ENCODE measurements around the gene ZFYVE19.
A peak's percentile ranks its signal among the peaks of the same experiment; 100 is the strongest.
"Not testable (repeated sequence)": the region's sequence is repeated elsewhere in the genome, so short reads cannot be mapped to it uniquely, and the experiment has no call there.

Gene ZFYVE19

DNA sequence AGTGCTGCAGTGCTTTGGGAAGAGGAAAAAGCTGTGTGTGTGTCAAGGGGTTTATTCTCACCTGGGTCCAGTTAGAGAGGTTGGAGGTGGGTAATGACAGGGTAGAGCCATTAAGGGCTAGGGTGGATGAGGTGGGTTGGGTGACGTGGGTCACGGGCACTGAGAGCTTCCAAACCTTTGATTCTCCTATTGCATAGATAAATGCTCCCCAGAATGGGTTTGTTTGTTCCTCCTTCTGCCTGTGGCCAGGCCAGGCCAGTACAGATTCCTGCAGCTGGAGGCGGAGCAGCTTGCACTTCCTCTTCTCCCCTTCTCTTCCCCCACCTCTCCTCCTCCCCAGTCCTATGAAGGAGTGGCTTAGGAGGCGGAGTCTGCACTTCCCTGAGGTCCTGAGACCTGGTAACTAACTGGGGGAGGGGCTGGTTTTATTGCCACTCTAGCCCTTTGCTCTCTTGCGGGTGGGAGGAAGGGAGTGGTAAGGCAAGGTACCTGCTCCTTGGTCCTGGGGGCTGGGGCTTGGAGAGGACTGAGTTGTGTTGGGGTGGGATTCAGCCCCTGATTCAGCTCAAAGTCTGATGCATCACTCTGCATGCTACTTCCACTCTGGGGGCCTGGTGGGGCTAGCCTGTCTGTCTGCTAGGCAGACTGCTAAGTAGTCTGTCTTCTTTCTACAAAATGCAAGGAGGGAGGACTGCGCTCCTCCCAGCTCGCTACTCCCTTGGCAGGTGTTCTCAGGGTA, 40.5 kb downstream of the ZFYVE19 start:
- no peak for DNase-seq (ENCODE audit: low read depth)

DNA sequence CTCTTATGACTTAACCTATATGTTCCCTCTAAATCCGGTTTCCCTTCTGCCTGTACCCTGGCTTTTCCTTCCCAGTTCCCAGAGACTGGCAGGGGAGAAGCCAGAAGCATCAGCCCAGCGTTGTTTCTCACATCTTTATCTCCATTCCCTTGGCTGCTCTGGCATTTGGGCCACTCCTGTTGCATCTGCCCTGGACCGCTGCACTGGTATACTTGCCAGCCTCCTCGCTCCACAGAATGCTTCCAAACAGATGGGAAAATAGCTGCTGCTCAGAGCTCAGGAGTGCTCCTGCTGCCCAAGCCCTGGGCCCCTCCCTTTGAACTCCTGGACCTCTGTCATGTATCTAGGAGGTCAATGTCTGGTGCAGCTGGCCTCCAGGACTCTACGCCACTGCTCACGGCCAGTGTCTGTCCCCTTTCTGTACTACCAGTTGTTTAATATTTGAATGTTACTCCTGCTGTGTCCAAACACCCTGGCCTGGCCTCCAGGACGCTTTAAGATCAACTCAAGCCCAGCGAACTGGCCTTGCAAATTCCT, 43.8 kb downstream of the ZFYVE19 start:
- DNase-seq (ENCODE audit: low read depth): no peak

DNA sequence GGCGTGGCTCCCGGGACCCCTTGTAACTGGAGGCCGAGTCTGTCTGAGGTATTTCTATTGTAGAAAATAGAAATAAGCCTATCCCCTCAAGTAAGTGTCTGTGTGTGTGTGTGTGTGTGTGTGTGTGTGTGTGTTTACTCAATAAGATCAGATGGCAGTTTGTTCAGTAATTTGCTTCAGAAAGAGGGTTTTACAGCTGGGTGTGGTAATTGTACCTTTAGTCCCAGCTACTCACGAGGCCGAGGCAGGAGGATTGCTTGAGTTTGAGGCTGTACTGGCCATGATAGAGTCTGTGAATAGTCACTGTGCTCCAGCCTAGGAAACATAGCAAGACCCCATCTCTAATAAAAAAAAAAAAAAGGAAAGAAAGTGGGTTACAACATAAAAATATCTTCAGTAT, 45.6 kb downstream of the ZFYVE19 start:
- DNase-seq (ENCODE audit: low read depth): no peak

DNA sequence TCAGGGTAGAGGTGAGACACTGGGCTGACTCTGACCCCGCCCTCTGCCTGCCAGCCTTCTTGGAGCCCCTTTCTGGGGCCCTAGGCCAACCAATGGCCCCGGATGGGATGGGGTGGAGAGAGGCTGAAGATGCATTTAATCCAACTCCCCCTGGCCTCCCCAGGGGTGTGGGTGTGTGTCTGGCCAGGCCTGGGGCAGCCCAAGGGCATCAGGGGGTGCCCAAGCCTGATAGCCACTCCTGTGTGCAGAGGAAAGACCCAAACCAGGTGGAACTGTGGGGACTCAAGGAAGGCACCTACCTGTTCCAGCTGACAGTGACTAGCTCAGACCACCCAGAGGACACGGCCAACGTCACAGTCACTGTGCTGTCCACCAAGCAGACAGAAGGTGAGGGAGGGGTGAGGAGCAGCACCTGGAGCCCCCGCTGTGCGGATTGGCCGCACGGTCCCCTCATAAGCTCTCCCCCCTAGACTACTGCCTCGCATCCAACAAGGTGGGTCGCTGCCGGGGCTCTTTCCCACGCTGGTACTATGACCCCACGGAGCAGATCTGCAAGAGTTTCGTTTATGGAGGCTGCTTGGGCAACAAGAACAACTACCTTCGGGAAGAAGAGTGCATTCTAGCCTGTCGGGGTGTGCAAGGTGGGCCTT, 46.5 kb downstream of the ZFYVE19 start:
- DNase-seq (ENCODE audit: low read depth): no peak

DNA sequence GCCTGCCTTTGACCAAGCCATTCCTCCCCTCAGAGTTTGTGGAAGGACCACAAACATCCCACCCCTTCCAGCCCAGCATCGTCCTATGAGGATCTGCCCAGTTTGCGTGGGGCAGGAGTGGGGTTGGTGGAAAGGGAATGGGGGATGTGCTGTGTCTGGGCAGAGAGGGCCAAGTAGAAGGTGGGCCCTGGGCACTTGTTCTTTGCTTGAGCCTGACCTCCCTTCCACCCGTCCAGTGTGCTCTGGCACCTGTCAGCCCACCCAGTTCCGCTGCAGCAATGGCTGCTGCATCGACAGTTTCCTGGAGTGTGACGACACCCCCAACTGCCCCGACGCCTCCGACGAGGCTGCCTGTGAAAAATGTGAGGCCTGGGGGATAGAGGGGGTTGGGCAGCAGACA, 47.3 kb downstream of the ZFYVE19 start:
- no peak for DNase-seq (ENCODE audit: low read depth)

DNA sequence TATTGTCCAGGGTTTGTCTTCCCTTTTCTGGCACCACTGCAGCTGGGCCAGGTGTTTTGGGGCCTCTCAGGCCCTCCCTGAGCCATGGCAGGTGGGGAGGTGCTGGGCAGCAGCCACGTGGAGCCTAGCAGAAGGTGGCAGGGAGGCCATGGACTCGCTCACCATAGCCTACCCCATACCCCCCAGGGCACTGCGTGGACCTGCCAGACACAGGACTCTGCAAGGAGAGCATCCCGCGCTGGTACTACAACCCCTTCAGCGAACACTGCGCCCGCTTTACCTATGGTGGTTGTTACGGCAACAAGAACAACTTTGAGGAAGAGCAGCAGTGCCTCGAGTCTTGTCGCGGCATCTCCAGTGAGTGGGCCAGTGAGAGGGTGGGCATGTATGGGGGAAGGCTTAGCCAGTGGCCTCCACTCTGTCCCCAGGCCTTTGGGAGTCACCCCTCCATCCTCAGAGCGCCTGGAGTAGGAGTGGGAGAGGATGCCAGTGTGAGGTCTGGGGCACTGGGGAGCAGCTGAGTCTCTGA, 48.9 kb downstream of the ZFYVE19 start:
- DNase-seq (ENCODE audit: low read depth): no peak

DNA sequence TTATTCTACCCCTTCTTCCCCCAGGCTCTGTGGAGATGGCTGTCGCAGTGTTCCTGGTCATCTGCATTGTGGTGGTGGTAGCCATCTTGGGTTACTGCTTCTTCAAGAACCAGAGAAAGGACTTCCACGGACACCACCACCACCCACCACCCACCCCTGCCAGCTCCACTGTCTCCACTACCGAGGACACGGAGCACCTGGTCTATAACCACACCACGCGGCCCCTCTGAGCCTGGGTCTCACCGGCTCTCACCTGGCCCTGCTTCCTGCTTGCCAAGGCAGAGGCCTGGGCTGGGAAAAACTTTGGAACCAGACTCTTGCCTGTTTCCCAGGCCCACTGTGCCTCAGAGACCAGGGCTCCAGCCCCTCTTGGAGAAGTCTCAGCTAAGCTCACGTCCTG, 49.9 kb downstream of the ZFYVE19 start:
- no peak for DNase-seq (ENCODE audit: low read depth)

DNA sequence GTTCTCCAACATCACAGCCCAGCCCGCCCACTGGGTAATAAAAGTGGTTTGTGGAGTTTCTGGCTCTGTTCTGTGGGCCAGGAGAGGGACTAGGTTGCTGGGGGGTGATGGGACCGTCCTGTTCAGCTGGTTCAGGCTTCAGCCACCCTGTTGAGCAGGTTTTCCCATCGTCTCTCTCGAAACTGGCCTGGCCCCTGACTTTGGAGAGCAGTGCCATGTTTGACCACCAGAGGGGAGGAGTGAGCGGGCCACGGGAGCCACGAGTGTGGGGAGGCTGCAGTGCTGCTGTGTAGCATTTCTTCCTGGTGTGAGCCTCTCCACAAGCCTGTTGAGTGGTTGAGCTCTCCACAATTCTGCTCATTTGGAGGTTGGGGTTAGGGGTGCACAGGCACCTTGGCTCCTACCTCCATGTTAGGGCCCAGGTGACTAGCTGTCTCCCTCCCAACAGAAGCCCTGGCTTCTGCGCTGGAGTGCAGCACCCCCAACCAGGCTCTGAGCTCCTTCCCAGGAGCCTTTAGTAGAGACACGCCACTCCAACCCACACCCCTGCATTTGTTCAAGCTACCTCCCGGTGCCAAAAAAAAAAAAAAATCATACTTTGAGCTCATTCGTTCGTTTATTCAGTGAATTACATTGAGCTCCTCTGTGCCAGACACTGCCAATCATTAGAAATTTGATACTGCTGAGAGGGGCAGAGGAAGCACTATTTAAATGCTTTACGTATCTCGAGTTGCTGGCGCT, 50.9 kb downstream of the ZFYVE19 start:
- peak; percentile 74 for DNase-seq (ENCODE audit: low read depth)

DNA sequence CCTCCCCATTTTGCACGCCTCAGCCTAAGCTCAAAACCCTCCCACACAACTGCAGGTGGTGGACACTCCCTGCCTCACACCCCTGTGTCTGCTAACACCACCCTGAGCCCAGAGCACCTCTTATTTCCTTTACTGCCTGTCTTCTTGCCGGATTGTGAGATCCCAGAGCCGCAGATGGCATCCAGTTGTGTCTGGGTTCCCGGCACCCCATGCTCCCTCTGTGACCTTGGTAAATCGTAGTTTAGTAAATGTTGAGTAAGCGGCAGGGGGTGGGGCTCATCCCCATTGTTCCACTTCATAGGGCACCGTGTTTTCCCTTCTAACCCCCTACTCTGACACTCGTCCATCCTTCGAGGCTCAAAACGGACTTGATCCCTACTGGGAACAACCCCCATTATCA, 51.8 kb downstream of the ZFYVE19 start:
- DNase-seq (ENCODE audit: low read depth): no peak

DNA sequence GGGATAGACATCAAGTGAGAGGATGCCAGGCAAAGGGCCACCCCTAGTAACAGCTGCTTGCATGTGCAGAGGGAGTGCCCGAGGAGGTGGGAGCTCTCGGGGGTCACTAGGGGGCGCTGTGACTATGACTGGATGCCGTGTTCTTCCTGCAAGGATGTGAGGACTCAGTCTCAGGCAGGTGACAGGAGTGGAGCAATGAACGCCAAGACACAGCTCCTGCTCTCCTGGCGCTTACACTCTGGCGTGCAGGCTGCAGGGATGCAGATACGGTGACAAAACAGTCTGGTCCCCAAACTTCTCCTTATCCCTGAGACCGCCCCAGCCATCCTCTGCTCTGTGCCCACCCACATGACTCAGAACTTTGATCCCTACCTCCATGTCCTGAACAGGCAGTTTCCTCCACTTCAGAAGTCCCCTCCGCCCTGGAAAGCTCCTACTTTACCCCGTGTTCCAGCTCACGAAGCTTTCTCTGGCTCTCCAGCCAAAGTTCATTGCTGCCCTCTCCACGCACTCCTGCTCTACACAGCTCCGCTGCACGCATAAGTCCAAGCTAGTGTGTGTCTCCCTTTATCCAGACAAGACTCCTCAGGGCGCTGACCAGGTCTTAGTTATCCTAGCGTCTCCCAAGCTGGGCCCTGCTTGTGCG, 52.4 kb downstream of the ZFYVE19 start:
- peak; percentile 80 for DNase-seq (ENCODE audit: low read depth)

DNA sequence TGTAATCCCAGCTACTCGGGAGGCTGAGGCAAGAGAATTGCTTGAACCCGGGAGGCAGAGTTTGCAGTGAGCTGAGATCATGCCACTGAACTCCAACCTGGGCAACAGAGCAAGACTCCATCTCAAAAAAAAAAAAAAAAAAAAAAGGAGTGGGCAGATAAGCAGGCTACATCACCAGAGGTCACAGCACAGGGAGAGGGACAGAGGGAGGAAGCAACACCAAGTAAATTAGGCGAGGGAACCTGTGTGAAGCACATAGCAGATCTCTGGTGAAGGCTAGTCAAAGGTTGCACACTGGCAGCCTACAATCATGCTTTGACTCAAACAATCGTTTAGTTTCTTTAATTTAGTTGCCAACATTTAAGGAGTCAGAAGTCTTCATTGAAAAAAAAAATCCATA, 54.3 kb downstream of the ZFYVE19 start:
- DNase-seq (ENCODE audit: low read depth): not testable (repeated sequence)

DNA sequence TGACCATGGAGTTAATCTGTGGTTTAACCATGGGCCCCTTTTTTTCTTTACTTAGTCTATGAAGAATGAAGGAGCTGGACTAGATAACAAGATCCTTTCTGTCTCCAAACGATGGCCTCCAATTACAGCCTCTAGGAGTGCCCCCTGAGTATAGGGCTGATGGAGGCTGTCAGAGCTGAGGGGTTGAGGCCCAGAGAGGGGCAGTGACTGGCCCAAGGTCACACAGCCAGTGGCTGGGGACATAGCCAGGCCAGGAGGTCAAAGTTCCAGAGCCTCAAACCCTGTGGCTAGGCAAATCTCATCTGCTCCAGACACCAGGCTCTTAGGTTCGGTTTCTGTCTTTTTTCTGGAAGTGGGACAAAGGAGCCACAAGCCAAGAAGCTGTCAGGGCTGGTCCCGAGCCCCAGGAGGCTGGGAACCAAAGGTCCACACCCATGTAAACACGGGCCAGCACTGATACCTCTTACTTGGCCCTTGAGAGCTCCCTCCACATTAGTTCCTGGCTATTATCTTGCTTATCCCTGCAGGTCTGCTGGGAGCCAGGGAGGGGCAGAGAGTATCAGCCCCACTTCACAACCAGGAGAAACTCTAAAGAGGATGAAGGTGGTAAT, 56.9 kb downstream of the ZFYVE19 start:
- no peak for DNase-seq (ENCODE audit: low read depth)

Data from activated T-cell treated with anti-CD3 and anti-CD28 coated beads for 48 hours (primary cell).